HEK293 (cell line): Measurements from ENCODE around the gene USP21.

Experiments used
- CTCF ChIA-PET: fragments of 350-600 bp; formaldehyde crosslinking; extraction: SDS; loops from one replicate; lab custom pipeline; 2021; ENCODE audit warnings: antibody characterized with exemption; lab: Yijun Ruan, JAX
- POLR2A ChIA-PET: fragments of 300-600 bp; formaldehyde crosslinking; extraction: SDS; loops from one replicate; lab custom pipeline; 2020; ENCODE audit warnings: antibody characterized with exemption, inconsistent platforms; lab: Yijun Ruan, JAX
- H3K27ac ChIP-seq: fragments of 200-500 bp; sonication (Bioruptor generic); 2 replicates; pipeline ENCODE4 v1.5.1; 2014; ENCODE audit warnings: low read depth, low read length, control low read depth, inconsistent platforms; ENCODE audit errors: extremely low read depth
- H3K36me3 ChIP-seq, 2 experiments: fragments of 200-500 bp in 1 of 2; sonication (Bioruptor generic) in 1 of 2; 1 replicate in 1 of 2; 2 replicates in 1 of 2; pipeline ENCODE4 v1.5.1; 2014 to 2017; ENCODE audit warnings: inconsistent platforms in 2 of 2, low read length in 2 of 2; ENCODE audit not compliant: control insufficient read depth in 2 of 2, insufficient read depth in 1 of 2
- H3K4me1 ChIP-seq: fragments of 200-500 bp; sonication (Bioruptor generic); 2 replicates; pipeline ENCODE4 v1.5.1; 2014; ENCODE audit warnings: mild to moderate bottlenecking, low read length, inconsistent platforms; ENCODE audit not compliant: control insufficient read depth, insufficient read depth
- H3K4me3 ChIP-seq: 2 replicates; pipeline ENCODE4 v1.5.1; 2011; ENCODE audit warnings: low read depth, mild to moderate bottlenecking, control low read depth, low read length, moderate library complexity
- H3K9me3 ChIP-seq: fragments of 200-500 bp; sonication (Bioruptor generic); 2 replicates; pipeline ENCODE4 v1.5.1; 2014; ENCODE audit warnings: low read depth, low read length, inconsistent platforms; ENCODE audit not compliant: control insufficient read depth, insufficient read depth
- BCL11A ChIP-seq: fragments of 450-650 bp; formaldehyde crosslinking; IDR thresholded peaks from 2 replicates; pipeline ENCODE4 v1.5.1; 2016; ENCODE audit warnings: low read depth, missing biosample characterization, missing genetic modification characterization
- EGR2 ChIP-seq: fragments of 450-650 bp; formaldehyde crosslinking; IDR thresholded peaks from 2 replicates; pipeline ENCODE4 v1.5.1; 2016; ENCODE audit warnings: low read depth, missing biosample characterization, missing genetic modification characterization
- FEZF1 ChIP-seq: fragments of 450-650 bp; formaldehyde crosslinking; IDR thresholded peaks from 2 replicates; pipeline ENCODE4 v1.5.1; 2016; ENCODE audit warnings: missing biosample characterization, missing genetic modification characterization
- GLI2 ChIP-seq: fragments of 450-650 bp; formaldehyde crosslinking; IDR thresholded peaks from 2 replicates; pipeline ENCODE4; 2017; ENCODE audit warnings: missing biosample characterization, missing genetic modification characterization, low read depth, borderline replicate concordance
- HOXD13 ChIP-seq: sonication (generic); formaldehyde crosslinking; IDR thresholded peaks from 2 replicates; pipeline ENCODE4 v1.8.0; 2022; ENCODE audit warnings: missing genetic modification reagents, borderline replicate concordance
- PRDM1 ChIP-seq: fragments of 450-650 bp; formaldehyde crosslinking; IDR thresholded peaks from 2 replicates; pipeline ENCODE4; 2016; ENCODE audit warnings: missing biosample characterization, missing genetic modification characterization
- SETDB1 ChIP-seq: IDR thresholded peaks from one replicate; pipeline ENCODE4 v1.6.1; 2017; ENCODE audit warnings: mild to moderate bottlenecking, low read length, moderate library complexity, mixed read lengths; ENCODE audit not compliant: insufficient read length
- TRIM28 ChIP-seq: IDR thresholded peaks from 2 replicates; pipeline ENCODE4 v1.6.1; 2011; ENCODE audit warnings: low read length, control low read depth, borderline replicate concordance
- ZFHX2 ChIP-seq: fragments of 450-650 bp; formaldehyde crosslinking; conservative IDR thresholded peaks from 2 replicates; pipeline ENCODE4 v1.5.1; 2016; ENCODE audit warnings: missing biosample characterization, missing genetic modification characterization
- ZNF266 ChIP-seq: fragments of 450-650 bp; formaldehyde crosslinking; IDR thresholded peaks from 2 replicates; pipeline ENCODE4 v1.5.1; 2016; ENCODE audit warnings: missing biosample characterization, missing genetic modification characterization, low read depth
- ZNF292 ChIP-seq: fragments of 450-650 bp; formaldehyde crosslinking; IDR thresholded peaks from 2 replicates; pipeline ENCODE4 v1.5.1; 2016; ENCODE audit warnings: low read depth, missing biosample characterization, missing genetic modification characterization, borderline replicate concordance
- ZNF350 ChIP-seq: fragments of 450-650 bp; formaldehyde crosslinking; IDR thresholded peaks from 2 replicates; pipeline ENCODE4 v1.5.0; 2017; ENCODE audit warnings: missing biosample characterization, mild to moderate bottlenecking, missing genetic modification characterization
- ZNF473 ChIP-seq: fragments of 450-650 bp; formaldehyde crosslinking; IDR thresholded peaks from 2 replicates; pipeline ENCODE4 v1.5.1; 2017; ENCODE audit warnings: missing biosample characterization, missing genetic modification characterization
- ZNF791 ChIP-seq: fragments of 450-650 bp; formaldehyde crosslinking; IDR thresholded peaks from 2 replicates; pipeline ENCODE4 v1.5.1; 2016; ENCODE audit warnings: missing biosample characterization, missing genetic modification characterization
- ZNF837 ChIP-seq: fragments of 450-650 bp; formaldehyde crosslinking; IDR thresholded peaks from 2 replicates; pipeline ENCODE4 v1.5.1; 2016; ENCODE audit warnings: missing biosample characterization, missing genetic modification characterization
- TF ChIP-seq, protein P1 (sequence below): sonication (generic); formaldehyde crosslinking; IDR thresholded peaks from 2 replicates; pipeline ENCODE4 v1.8.1; 2022; ENCODE audit warnings: mild to moderate bottlenecking, moderate library complexity, missing genetic modification reagents
- TF ChIP-seq, protein P2 (sequence below): fragments of 450-650 bp; formaldehyde crosslinking; IDR thresholded peaks from 2 replicates; pipeline ENCODE4 v1.5.1; 2016; ENCODE audit warnings: missing biosample characterization, missing genetic modification characterization

The USP21 gene

DNA sequence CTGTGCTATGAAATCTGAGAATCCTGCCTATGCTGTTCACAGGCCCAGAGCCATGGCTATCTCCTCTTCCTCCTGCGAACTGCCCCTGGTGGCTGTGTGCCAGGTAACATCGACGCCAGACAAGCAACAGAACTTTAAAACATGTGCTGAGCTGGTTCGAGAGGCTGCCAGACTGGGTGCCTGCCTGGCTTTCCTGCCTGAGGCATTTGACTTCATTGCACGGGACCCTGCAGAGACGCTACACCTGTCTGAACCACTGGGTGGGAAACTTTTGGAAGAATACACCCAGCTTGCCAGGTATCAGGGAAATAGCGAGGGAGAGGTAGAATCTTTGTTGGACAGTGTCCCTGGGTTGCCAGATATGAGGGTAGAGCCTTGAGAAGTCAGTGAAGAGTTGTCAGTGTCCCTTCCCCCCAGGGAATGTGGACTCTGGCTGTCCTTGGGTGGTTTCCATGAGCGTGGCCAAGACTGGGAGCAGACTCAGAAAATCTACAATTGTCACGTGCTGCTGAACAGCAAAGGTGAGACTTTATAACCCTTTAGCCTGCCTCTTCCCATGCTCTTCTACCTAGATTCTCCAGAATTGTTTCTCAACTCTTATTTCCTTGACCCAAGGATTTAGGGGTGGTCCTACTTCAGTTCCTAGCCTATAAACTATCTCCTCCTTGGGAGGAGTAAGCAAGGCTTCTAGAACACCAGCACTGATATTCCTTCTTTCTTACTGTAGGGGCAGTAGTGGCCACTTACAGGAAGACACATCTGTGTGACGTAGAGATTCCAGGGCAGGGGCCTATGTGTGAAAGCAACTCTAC lies 40.0 kb upstream of the USP21 start (continued):
- TF ChIP-seq ZNF292 (tag by site-specific recombination) = no peak

DNA sequence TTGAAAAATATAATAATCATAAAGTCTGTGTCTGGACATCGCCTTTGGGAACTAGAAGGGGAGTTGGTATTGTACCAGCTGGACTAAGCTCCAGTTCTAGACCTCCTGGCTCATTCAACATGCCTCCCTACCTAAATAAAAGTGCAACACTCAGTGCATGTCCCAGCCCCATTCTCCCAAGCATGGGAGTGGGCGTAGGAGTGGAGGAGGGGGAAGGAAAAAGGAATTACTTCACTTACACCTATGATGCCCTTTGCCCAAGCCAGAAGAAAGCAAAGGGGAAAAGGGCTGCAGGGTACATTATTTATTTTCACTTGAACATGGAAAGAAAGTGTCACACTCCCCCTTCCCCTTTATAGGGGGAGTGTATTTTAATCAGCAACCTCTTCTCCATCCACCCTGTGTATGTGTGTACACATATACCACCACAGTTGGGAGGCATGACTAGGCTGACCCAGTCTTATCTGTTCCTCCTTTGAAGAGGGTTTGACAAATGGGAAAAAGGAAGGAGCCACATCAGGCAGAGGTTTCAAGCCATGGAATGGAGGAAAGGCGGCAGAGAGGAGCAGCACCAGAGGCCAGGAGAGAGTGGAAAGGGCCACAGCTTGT lies 38.2 kb upstream of the USP21 start:
- H3K27ac ChIP-seq = no peak overlapping the region
- no peak overlapping the region for H3K4me3 ChIP-seq
- H3K36me3 ChIP-seq = peaks cover 20 to 73% of the 10 kb centered on the region in 2 experiments
- H3K4me1 ChIP-seq = peaks cover 7% of the 10 kb centered on the region
- no peaks in the 10 kb centered on the region for H3K9me3 ChIP-seq
- TF ChIP-seq PRDM1 (tag by site-specific recombination) (0 out of 2 replicates have a peak, but pooled peaks have one; percentile 11), EGR2 (0 out of 2 replicates have a peak, but pooled peaks have one; percentile 32), ZNF350 (tag by site-specific recombination) (no peak), ZFHX2 (tag by site-specific recombination) (peak; percentile 65)
- TF ChIP-seq, all 188 proteins: peak for 3
- ChIA-PET POLR2A (interaction anchor here (0.7 to 1.0 kb wide), 2 partner anchors 9 to 75 kb away, joined by 3 read pairs; partner anchors contain the start of gene USF1), CTCF (interaction anchor here (0.5 to 1.0 kb wide), 4 partner anchors 18 to 44 kb away, joined by 3 read pairs; partner anchors contain the start of gene KLHDC9)

DNA sequence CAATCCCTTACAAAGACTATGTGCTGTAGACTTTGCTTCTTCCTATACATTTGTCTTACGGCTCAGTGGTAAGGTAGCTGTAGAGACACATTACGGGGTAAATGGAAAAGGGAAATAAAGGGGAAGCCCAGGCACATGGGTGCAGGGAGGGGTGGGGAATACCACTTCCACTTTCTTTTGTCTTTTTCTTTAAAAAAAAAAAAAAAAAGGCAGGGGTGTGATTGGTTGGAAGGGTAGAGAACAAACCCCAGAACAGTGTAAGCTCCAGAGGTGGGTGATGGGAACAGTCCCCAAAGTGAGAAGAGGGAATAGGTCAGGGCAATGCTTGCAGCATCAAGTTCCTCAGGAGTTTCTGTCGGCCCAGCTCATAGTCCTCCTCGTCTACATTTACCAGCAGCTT lies 37.5 kb upstream of the USP21 start:
- peaks cover 7% of the 10 kb centered on the region for H3K4me1 ChIP-seq
- TF ChIP-seq SETDB1 (no peak), FEZF1 (tag by site-specific recombination) (no peak), ZNF473 (no peak)
- TF ChIP-seq, protein P1, sequence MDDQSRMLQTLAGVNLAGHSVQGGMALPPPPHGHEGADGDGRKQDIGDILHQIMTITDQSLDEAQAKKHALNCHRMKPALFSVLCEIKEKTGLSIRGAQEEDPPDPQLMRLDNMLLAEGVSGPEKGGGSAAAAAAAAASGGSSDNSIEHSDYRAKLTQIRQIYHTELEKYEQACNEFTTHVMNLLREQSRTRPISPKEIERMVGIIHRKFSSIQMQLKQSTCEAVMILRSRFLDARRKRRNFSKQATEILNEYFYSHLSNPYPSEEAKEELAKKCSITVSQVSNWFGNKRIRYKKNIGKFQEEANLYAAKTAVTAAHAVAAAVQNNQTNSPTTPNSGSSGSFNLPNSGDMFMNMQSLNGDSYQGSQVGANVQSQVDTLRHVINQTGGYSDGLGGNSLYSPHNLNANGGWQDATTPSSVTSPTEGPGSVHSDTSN (CRISPR knock-in tag) = no peak
- CTCF ChIA-PET = interaction anchor here (0.6 to 1.0 kb wide), 5 partner anchors 15 to 43 kb away, joined by 3 read pairs; partner anchors contain the start of gene KLHDC9
- POLR2A ChIA-PET = interaction anchor here (0.7 to 1.0 kb wide), 2 partner anchors 9 to 76 kb away, joined by 3 read pairs; partner anchors contain the start of gene USF1
- H3K36me3 ChIP-seq = peaks cover 20 to 77% of the 10 kb centered on the region in 2 experiments
- H3K4me3 ChIP-seq = no peak overlapping the region
- H3K27ac ChIP-seq = no peak overlapping the region
- no peaks in the 10 kb centered on the region for H3K9me3 ChIP-seq

DNA sequence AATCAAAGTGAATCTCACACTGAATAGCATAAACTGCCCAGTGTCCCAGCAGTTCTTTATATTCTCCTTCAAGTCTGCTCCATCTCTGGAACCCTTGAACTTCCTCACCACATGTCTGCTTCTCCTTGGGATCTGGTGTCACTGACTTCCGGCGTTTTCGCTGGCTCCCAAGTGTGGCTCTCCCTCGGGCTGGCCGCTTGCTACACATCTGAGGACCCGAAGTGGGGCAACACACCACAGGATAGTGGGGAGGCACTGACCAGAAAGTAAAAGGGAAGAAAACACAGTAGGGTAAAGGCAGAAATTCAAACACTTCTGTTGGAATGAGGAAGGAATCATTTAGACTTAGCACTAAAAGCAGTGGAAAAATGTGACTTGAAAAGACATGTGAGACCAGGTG lies 36.3 kb upstream of the USP21 start:
- Histone ChIP-seq H3K27ac (no peak overlapping the region), H3K36me3 (peaks cover 20 to 89% of the 10 kb centered on the region in 2 experiments), H3K4me1 (peaks cover 7% of the 10 kb centered on the region), H3K4me3 (no peak overlapping the region), H3K9me3 (no peaks in the 10 kb centered on the region)
- ChIA-PET CTCF (interaction anchor here (0.6 kb wide), 1 partner anchor 48 kb away, joined by 3 read pairs; no protein-coding TSS in a partner anchor), POLR2A (interaction anchor here (0.6 kb wide), 1 partner anchor 15 kb away, joined by 3 read pairs; no protein-coding TSS in a partner anchor)
- TF ChIP-seq HOXD13 (CRISPR knock-in tag) = no peak
- TF ChIP-seq BCL11A (tag by site-specific recombination) = no peak
- TF ChIP-seq TRIM28 = no peak
- no peak for TF ChIP-seq ZNF266 (tag by site-specific recombination)
- TF ChIP-seq GLI2 (tag by site-specific recombination) = no peak
- TF ChIP-seq ZNF837 (tag by site-specific recombination) = no peak
- TF ChIP-seq ZNF791 (tag by site-specific recombination) = no peak
- TF ChIP-seq, protein P2, sequence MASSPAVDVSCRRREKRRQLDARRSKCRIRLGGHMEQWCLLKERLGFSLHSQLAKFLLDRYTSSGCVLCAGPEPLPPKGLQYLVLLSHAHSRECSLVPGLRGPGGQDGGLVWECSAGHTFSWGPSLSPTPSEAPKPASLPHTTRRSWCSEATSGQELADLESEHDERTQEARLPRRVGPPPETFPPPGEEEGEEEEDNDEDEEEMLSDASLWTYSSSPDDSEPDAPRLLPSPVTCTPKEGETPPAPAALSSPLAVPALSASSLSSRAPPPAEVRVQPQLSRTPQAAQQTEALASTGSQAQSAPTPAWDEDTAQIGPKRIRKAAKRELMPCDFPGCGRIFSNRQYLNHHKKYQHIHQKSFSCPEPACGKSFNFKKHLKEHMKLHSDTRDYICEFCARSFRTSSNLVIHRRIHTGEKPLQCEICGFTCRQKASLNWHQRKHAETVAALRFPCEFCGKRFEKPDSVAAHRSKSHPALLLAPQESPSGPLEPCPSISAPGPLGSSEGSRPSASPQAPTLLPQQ (tag by site-specific recombination) = no peak
